ENCODE measurements around the gene PC.

PC gene

DNA sequence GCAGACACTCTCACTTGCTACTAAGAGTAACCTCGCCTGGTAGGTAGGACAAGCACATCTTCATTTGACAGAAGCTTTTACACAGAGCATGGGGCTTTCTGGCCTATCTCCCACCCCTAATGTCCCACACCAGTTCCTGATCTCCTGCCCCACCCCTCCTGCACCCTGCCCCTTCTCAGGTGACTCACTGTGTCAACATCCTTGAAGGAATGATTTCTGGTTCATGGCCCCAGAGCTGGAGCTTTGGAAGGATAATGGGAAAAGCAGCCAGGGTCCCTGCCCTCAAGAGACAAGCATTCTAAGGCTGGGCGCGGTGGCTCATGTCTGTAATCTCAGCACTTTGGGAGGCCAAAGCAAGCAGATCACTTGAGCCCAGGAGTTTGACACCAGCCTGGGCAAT is 54.1 kb downstream of the PC start:
- H3K36me3 ChIP-seq: no peaks in the 10 kb centered on the region
- no peak overlapping the region for H3K27ac ChIP-seq
- TF ChIP-seq, protein P1, sequence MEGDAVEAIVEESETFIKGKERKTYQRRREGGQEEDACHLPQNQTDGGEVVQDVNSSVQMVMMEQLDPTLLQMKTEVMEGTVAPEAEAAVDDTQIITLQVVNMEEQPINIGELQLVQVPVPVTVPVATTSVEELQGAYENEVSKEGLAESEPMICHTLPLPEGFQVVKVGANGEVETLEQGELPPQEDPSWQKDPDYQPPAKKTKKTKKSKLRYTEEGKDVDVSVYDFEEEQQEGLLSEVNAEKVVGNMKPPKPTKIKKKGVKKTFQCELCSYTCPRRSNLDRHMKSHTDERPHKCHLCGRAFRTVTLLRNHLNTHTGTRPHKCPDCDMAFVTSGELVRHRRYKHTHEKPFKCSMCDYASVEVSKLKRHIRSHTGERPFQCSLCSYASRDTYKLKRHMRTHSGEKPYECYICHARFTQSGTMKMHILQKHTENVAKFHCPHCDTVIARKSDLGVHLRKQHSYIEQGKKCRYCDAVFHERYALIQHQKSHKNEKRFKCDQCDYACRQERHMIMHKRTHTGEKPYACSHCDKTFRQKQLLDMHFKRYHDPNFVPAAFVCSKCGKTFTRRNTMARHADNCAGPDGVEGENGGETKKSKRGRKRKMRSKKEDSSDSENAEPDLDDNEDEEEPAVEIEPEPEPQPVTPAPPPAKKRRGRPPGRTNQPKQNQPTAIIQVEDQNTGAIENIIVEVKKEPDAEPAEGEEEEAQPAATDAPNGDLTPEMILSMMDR (IDR thresholded peaks at IDR 0.05): no peak
- H3K9me3 ChIP-seq: no peaks in the 10 kb centered on the region
- H3K4me1 ChIP-seq: no peaks in the 10 kb centered on the region
- intact Hi-C loops (cut with DNase I; ENCODE audit: low total_unique reads): no loop called here
- no peak overlapping the region for H3K4me3 ChIP-seq
- H3K27me3 ChIP-seq: no peaks in the 10 kb centered on the region
- DNase-seq: no peak

DNA sequence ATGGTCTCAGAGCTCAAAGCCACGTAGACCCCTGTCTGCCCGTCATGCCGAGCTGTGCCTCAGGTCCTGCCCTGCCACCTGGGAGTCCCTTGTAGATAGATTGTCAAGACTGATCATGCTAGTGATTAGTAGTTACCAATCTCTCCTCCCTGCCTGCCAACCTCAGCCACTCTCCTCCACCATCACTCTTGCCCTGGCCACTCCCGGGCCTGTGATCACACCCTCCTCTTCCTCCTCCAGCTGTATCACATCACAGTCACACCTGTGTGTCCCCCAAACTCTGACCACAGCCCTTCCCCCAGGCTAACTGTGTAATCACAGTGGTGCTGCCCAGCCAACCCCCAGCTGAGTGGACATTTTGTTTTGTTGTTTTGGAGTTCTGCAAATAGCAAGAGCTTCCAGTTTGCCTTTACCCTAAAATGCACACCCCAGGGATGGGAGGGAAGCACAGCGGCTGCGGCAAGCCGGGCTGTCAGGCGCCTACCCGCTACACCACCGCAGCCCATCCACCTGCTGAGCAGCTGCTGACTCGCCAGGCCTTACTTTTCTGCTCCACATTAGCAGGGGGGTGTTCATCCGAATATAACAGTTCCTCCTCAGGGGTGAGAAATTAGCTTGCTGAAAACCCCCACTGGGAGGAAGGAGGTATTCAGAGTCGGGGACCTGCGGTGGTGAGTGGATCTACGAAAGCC is 55.6 kb downstream of the PC start:
- H3K4me1 ChIP-seq: no peaks in the 10 kb centered on the region
- intact Hi-C loops (cut with DNase I; ENCODE audit: low total_unique reads): no loop called here
- H3K27me3 ChIP-seq: no peaks in the 10 kb centered on the region
- no peak overlapping the region for H3K4me3 ChIP-seq
- no peak overlapping the region for H3K27ac ChIP-seq
- H3K36me3 ChIP-seq: no peaks in the 10 kb centered on the region
- TF ChIP-seq, protein P1 (IDR thresholded peaks at IDR 0.05): no peak
- H3K9me3 ChIP-seq: no peaks in the 10 kb centered on the region
- no peak for DNase-seq

DNA sequence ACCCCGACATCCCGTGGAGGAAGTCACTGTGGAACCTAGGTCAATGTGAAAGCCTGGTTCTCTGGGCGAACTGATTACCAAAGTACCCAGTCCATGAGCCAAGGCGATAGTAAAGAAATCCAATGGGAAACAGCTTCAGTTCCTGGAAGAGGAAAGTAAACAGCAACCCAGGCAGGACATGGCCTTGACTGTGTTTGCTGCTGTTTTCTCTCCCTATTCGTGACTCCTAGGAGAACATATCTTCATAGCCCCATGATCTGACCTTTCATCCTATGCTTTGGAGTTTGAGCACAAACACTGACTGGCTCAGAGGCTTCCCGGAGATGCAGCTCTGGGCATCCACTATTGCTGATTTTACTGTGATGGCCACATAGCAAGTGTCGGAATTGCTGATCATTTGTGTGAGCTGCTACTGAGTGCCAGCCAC is 56.2 kb downstream of the PC start:
- Histone ChIP-seq H3K4me3 (no peak overlapping the region), H3K27ac (no peak overlapping the region), H3K9me3 (no peaks in the 10 kb centered on the region), H3K4me1 (no peaks in the 10 kb centered on the region), H3K36me3 (no peaks in the 10 kb centered on the region), H3K27me3 (no peaks in the 10 kb centered on the region)
- TF ChIP-seq, protein P1 (IDR thresholded peaks at IDR 0.05): no peak
- no peak for DNase-seq
- intact Hi-C loops (cut with DNase I; ENCODE audit: low total_unique reads): no loop called here

DNA sequence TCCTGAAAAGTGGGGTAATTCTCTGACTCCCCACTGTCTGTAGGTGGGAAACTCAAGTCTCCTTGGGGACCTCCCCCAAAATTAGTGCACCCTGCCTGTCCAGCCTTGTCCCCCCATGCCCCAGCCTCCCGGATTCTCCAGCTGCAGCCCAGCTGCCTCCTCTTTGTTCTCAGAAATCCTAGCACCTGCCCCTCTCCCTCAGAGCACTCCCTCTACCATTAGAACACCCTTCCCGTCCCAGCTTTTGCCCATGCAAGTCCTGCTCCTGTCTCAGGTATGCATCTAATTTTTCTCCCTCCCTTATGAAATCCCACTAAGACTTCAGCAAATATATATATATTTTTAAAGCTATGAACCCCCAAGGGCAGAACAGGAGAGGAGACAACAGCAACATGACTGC is 64.0 kb downstream of the PC start:
- Histone ChIP-seq H3K4me3 (no peak overlapping the region), H3K4me1 (no peaks in the 10 kb centered on the region), H3K27me3 (no peaks in the 10 kb centered on the region), H3K9me3 (no peaks in the 10 kb centered on the region), H3K27ac (no peak overlapping the region), H3K36me3 (no peaks in the 10 kb centered on the region)
- intact Hi-C loops (cut with DNase I; ENCODE audit: low total_unique reads): no loop called here
- TF ChIP-seq, protein P1 (IDR thresholded peaks at IDR 0.05): no peak
- DNase-seq: no peak

DNA sequence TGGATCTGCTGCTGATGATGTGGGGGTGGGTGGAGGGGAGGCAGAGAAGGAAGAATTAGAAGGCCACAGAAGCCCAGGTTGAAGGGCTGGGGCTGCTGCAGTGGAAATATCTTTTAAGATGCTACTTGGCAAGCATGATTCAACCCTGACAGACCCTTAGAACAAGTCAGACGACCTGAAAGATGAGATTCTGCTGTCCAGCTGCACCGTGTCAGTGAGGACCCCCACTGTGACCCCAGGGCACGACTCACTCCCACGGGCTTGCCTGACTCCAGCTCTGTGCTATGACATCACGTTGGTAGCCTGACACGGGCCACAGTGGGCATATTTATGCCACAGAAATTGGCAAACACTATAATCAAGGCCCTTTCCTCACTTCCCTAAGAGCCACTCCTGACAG is 65.3 kb downstream of the PC start:
- intact Hi-C loops (cut with DNase I; ENCODE audit: low total_unique reads): no loop called here
- Histone ChIP-seq H3K36me3 (no peaks in the 10 kb centered on the region), H3K27me3 (no peaks in the 10 kb centered on the region), H3K4me1 (no peaks in the 10 kb centered on the region), H3K27ac (no peak overlapping the region), H3K4me3 (no peak overlapping the region), H3K9me3 (no peaks in the 10 kb centered on the region)
- TF ChIP-seq, protein P1 (IDR thresholded peaks at IDR 0.05): no peak
- no peak for DNase-seq

Data from tibial artery (tissue), 4 donors.